Amniotic stem cell (primary cell): Measurements from ENCODE around the gene LYPD1.

Experiments
- DNase-seq: peaks from one replicate; lab custom pipeline; 2025; lab: John Stamatoyannopoulos, UW

Gene LYPD1

GRCh38 chr2:132595186-132595585, 74.8 kb downstream of the LYPD1 start:
- no peak for DNase-seq
